HuH-7 (cell line): ENCODE measurements around the gene SDK1.
"Not testable (repeated sequence)": the region's sequence is repeated elsewhere in the genome, so short reads cannot be mapped to it uniquely, and the experiment has no call there.

Experiments used
- DNase-seq: peaks from one replicate; pipeline ENCODE4 v3.0.0; 2011; ENCODE audit warnings: low spot score

Gene SDK1

DNA sequence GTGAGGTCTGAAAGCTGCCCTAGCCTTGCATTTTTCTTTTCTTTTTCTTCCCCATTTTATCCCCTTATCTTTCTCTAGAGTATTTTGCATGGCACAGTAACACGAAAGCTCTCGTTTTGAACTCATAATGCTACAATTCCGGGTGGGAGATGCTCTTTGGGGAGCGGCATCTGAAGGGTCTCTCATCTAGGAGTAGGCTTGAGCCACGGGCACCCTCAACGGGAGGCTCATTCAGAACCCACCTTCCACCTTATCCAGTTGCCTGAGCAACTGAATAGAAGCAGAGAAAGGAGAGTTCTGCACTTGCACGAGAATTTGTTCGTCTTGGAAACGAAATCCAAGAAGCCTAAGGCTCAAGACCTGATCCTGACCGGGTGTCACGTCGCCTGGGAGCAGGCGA lies 777.5 kb downstream of the SDK1 start:
- DNase-seq, result no peak

DNA sequence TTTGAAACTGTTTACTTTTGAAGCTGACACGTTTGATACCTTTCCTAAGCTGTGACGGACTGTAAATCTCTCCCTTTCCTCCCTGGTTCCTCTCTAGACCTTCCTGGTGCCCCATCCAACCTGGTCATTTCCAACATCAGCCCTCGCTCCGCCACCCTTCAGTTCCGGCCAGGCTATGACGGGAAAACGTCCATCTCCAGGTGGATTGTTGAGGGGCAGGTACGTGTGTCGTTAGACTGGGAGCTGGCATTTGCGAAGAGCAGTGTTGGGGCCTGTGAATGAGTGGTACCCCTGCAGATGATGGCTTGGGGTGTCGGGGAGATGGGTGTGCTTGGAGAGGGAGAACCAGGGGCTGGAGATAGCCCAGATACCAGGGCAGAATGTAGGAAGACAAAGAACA lies 778.3 kb downstream of the SDK1 start:
- DNase-seq, result no peak

DNA sequence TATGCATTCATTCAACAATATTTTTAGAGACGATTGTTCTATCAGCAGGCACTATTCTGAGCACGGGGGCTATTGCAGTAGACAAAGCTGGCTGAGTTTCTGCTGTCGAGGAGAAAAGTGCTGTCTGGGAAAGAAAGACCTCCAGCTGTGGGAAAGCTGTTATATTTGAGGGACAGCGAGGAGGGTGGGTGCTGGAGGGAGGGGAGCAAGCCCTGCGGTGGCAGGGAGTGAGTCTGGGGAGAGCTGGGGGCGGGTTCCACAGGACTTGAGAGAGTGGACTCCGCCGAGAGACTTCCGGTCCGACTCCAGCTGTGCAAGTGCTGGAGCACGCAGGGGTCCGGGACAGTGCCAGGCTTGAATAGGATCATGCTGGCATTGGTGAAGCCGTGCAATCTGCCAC lies 778.9 kb downstream of the SDK1 start:
- no peak for DNase-seq

DNA sequence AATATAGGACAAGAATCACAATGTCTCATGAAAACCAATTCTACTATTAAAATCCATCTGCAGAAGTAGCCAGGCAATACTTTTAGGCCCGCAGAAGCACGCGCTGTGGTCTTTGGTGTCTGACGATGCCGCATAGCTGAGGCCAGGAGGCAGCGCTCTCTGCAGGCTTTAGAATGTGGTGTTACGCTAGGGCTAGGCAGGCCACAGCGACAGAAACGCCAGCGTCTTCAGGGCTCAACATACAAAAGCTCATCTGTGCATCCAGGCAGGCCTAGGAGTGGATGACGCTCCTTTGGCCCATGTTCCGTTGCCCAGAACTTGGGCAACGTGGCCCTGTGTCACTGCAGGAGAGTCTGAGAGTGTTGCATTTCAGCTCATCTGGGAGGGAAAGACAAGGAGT lies 779.9 kb downstream of the SDK1 start:
- no peak for DNase-seq

DNA sequence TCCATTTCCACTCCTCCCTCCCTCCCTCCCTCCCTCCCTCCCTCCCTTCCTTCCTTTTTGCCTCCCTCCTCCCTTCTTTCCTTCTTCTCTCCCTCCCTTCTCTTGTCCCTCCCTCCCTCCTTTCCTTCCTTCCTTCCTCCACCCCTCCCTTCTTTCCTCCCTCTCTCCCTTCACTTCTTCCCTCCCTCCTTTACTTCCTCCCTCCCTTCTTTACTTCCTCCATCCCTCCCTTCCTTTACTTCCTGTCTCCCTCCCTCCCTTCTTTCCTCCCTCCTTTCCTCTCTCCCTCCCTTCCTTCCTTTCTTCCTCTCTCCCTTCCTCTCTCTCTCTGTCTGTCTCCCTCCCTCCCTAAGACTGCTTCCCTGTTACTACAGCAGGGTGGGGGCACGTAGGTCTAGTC lies 782.5 kb downstream of the SDK1 start:
- DNase-seq, result no peak

DNA sequence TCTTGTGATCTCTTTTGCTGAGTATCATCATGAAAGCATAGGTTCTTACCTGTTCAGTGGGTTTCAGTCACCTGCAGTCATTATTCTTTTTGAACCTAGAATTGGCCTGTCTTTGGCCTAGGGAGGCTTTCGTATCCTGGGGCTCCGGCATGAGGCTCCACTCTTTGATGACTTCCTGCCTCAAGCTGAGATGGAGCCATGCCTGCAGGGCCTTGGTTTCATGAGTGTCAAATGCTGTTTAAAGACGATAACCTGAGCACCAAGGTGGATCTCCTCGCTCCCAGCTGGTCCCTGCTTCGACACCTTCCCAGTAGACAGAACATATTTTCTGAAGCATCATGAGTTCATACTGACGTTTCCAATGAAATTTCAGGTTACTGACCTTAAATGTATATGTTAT lies 783.2 kb downstream of the SDK1 start:
- DNase-seq, result no peak

DNA sequence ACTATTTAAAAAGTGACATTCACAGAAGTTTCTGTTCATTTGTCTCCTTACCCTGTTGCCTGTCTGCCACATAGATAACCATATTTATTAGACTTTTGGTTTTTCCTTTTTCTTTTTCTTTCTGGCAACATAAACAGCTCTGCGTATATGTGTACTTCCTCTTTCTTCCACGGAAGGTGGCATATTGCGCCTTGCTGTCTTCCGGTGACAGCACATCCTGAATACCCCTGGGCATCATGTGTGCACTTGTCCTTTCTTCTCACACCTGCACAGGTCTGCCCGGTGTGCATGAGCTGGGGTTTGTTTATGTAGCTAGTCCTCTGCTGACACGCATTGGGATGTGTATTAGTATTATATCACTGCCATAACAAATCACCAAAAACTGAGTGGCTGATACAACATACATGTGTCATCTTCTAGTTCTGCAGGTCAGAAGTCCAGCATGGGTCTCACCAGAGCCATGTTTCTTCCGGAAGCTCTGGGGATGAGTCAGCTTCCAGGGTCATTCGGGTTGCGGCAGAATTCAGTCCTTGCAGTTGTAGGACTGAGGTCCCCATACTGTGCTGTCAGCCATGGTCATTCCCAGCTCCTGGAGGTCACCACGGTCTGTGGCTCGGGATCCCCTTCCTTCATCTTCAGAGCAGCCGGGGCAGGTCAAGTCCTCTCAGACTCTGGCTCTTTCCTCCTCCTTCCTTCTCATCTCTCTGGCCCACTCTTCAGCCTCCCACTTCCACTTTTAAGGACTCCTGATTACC lies 785.1 kb downstream of the SDK1 start:
- no peak for DNase-seq

DNA sequence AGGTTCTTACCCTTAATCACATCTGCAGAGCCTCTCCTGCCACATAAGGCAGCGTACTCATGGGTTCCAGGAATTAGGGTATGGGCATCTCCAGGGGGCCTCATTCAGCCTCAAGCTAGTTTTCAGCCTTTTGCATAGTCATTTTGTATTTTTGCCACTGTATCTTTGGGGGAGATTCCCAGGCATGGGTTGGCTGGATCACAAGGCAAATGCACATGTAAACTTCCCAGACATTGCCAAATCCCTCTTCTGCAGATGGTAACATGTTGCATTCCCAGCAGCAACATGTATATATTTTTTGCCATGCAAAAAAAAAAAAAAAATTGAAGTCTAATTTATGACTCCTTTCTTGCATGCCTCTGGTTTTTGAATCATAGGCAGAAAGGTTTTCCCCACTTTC lies 785.7 kb downstream of the SDK1 start:
- DNase-seq, result no peak

DNA sequence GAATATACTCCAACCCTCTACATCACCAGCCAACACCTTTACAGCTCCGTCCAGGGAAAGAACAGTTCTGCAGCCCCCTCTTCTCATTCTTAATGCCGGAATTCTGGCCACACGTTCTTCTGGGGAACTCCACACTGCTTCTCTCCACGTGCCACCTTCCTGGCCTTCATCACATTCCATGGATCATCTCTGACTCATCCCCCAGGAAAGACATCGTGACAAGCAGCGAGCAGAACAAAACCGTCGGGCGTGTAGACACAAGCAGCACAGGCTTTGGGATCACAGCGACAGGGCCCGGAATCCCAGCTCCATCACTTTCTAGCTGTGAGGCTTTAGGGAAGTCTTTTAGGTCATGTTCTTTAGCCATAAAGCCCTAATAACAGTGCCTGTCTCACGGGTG lies 790.7 kb downstream of the SDK1 start:
- DNase-seq, result no peak

DNA sequence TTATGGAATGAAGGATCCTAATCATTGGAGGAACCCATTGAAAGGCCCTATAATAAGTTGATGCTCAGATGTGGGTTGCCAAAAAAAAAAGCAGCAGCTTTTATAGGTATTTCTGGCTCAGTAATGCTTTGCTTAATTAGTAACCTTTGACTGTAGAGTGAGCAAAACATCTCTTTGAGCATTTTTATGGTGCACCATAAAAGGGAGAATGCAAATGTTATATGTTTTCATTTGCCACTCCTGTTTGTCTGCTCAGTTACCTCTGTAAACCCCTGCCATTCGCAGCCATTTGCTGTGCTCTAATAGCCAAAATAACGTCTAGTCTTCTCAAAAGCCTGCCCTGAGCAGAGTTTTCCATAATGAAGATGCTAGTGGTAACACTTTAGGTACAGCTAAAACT lies 792.0 kb downstream of the SDK1 start:
- no peak for DNase-seq

DNA sequence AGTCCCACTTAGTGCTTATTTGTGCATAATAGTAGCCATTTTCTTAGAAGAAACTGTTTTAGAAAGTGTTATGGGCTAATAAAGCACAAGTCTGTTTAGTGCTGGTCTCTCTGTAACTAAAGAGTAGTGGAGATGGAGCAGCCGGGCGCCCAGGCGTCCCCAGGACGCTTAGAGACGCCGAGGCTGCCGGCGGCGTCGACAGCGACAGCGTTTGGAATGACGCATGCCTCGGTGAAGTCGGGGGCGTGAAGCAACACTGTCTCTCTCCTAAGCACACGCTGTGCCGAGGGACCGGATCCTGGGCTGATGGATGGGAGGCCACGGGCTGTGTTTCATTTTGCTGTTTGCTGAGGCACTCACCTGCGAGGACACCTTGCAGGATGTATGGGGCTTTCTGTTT lies 792.4 kb downstream of the SDK1 start:
- DNase-seq, result no peak

DNA sequence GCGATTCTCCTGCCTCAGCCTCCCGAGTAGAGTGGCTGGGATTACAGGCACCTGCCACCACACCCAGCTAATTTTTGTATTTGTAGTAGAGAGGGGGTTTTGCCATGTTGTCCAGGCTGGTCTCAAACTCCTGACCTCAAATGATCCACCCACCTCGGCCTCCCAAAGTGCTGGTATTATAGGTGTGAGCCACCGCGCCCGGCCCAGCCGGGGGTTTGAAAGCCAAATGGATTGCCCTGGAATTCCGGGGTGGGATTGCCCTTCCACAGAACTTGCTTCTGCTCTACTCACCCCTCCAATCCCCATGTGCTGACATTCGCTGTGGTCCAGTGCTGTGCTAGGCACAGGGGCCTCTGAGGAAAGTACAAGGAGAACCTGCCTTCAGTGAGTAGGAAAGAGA lies 793.1 kb downstream of the SDK1 start:
- DNase-seq, result not testable (repeated sequence)

DNA sequence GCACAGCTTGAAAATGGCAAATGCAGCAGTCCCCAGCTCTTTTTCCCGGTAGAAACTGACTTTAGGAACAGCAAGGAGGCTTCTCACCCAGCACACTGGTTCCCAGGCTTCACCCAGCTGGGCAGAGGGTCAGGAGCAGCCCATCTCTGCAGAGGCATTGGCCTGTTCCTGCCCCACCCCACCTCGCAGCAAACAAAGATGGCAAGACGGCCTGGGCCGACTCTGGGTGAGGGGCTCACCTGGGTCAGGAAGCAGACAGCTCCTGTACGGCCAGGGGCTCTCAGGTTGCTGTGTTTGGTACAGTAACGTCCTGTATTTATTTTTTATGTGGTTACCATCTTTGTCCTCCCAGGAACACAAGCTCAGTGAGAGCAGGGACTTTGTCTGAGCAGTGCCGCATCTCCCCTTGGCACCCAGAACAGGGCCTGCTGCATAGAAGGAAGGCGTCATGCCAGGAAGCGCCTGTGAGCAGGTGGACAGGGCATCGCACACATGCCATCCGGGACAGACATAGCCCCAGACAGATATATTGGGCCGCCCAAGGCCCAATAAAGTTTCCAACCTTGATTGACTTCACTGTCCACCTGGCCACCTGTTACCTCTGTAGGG lies 796.1 kb downstream of the SDK1 start:
- DNase-seq, result no peak

DNA sequence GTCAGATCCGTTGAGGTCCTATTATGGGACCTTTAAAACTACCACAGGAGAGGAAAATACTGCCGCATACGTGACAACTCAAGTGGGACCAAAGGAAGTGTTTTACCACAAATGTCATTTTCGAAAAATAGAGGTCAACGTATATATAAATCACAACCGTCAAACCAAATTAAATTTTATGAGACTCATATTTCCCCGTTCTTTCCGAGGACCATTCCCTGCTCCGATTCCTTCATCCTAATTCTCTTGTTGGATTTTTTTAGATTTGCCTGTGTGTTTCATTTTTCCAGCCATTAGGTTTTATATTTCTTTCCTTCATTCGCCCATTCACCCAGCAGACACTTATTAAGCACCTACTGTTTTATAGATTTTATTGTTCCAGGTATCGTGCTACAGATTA lies 797.1 kb downstream of the SDK1 start:
- no peak for DNase-seq

DNA sequence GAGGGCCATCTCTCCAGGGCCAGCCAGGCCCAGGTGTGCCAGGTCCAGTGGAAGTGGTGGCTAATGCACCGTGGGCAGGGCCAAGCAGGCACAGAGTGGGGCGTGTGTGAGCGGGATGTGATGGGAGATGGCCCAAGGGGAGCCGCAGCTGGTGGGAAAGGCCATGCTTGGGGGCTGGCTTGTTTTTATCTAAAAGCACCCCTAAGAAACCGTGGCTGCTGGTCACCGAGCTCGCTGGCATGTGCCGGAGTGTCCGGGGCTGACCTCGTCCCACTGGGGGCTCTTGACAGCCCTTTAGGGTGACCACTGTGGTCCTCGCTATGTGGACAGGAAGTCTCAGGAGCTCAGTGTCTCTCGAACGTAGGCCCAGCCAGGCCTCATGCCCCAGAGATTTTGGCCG lies 798.6 kb downstream of the SDK1 start:
- DNase-seq, result no peak

DNA sequence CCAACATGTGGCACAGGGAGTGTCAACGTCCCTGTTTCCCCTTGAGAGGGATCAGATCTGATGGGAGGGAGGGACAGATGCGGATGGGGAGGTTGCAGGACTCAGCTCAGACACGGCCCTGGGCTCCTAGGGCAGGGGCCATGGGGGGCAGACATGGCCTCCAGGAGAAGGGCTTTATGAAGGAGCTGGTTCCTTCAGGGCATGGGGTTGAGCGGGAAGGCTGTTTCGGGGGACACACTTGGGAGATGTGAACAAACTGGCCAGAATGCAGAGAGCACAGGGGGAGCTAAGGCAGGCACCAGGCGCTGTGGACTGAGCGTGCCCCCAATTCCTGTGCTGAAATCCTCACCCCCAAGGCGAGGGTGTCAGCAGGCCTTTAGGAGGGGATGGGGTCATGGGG lies 799.1 kb downstream of the SDK1 start:
- DNase-seq, result no peak

DNA sequence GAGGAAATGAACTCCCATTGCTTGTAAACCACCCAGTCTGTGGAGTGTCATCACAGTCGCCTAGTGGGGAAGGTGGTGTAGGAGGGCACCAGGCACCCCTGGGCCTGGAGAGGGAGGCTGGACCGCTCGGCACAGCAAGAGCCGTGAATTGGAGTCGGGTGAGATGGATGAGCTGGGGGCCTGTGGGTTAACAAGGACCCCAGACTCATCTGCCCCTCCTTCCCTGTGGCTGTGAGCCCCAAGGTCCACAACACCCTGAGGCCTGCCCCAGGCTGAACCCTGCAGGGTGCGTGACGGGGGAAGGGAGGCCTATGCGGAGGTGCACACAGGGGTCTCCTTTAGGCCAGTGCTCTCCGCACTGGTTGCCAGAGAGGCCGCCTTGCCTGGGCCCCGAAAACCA lies 799.6 kb downstream of the SDK1 start:
- DNase-seq, result no peak

DNA sequence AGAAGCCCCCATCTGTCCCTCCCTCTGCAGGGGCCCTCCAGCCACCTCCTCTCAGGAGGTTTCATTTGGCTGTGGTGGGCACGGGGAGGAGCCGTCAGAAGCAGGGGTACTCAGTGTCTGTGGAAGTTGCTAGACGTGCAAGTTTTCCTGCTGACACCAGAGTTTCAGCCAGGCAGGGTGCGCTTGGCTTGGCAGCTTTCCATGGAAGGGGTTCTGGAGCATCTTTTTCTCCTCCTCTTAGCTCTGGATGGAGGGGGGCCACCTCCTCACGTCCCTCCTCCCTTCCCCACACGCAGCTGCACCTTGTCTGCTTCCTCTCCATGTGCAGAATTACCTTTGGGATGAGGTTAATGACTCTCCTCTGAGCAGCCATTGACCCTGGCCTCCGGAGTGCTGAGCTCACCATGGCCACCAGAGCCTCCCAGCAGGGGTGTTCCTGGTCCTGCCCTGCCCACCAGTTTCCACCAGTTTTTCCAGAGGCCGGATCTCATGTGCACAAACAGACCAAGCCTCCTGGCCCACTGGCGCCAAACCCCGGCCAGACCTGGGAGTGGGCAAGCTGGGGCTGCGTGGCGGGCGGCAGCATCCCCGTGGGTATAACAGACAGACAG lies 801.3 kb downstream of the SDK1 start:
- DNase-seq, result no peak

DNA sequence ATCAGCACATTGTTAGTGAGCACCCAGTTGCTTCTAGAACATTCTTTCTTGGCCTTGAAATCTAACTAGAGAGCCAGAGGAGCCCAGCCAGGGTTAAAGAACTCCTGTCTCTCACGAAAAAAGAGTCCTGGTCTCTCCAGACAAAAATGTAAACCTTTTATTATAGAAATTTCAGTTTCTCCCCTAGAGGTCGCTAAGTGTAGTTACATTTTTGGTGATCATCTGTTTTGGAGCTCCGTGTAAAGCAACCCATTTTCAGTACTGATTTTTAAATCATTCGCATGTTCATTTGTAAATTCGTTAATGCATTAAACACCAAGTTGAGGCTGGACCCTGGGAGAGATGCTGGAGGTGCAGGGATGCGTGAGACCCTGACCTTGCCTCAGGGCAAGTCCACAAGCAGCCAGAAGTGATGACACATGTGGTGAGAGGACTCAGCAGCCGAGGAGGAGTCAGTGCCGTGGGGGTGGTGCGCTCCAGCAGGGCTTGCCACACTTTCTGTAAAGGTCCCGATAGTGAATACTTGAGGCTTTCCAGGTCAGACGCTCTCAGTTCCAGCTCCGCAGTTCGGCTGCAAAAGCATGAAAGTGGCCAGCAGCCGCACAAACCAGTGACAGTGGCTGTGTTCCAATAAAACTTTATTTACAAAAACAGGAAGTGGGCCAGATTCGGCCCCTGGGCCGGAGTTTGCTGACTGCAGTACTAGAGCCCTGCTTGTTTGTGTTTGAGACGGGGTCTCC lies 802.5 kb downstream of the SDK1 start:
- DNase-seq, result peak; percentile 56

DNA sequence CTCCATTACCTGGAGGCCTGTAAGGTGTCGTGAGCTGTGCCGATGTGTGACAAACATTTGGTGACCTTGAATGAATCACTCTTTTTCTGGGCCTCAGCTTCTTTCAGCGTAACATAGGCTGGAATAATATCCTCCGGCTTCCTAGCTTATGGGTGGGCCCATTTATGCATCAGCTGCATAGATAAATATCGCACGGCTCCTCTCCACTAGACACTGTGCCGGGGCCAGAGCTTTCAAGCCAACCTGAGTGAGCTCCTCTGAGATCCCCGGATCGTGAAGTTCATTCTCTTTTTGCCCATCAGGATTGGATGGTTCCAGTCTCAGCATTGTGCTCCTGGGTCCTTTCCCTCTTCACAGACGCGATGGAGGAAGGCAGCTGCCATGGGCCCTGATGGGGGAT lies 806.8 kb downstream of the SDK1 start:
- no peak for DNase-seq

DNA sequence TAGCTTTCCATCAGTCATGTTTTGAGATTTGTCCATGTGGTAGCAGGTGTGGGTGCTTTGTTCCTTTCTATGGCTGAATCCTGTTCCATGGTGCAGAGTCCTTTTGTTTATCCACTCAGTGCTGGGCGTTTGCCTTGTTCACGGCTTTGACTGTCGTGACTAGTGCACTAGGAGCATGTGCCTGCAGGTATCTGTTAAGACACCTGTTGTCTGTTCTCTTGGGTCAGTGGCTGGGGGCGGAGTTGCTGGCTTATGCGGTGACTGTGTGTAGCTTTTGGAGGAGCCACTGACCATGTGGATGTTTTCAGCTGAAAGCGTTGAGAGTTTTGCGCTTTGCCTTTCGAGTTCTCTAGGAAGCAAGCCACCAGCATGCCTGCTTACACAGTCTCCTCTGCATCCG lies 807.9 kb downstream of the SDK1 start:
- DNase-seq, result no peak

DNA sequence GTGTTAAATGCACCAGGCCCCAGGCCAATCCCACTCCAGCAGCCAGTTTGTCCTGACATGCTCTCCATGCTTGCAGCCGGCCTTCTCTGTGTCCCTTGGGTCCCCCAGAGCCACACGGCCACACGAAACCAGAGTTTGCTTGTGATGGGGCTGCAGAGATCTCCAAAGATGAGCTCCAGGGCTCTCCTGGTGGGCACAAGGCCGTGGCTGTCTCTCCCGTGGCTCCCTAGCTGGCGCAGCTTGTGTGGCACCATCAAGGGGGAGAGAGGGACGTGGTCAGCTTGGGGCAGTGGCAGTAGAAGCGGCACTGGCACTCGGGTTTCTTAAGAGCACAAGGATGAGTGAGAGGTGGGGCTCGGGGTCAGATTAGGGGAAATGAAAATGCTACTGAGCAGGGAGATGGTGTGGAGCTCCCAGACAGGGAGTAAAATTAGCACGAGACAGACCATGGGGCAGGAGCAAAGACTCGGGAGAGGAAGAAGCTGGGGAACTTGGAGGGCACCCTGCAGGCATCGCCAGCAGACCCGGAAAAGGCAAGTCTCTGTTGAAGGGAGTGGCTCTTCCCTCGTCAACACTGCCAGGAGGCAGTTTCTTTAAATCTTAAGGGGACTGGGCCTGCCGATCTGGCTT lies 808.5 kb downstream of the SDK1 start:
- no peak for DNase-seq

DNA sequence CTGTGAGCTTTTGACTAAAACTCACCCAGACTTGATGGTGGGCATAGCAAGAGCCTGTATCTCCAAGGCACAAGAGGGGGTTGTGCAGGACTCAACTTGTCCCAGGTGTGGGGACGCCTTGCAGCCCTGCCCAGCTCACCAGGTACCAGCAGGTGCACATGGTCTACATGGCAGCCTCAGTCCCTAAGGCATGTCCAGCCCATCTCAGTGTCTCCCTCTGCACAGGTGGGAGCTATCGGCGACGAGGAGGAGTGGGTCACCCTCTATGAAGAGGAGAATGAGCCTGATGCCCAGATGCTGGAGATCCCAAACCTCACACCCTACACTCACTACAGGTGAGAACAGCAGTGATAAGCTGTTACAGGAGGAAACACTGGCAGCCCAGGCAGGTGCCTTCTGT lies 809.4 kb downstream of the SDK1 start:
- DNase-seq, result no peak
